ENCODE results near the gene PHF2. TPM values are rescaled to one million over a fixed set of nuclear protein-coding genes. Genes with fewer than 3 reads are reported as not detected.

The PHF2 gene
- total and polyA plus RNA-seq, 2 experiments from 2014 or later: 4.3 to 11.8 TPM

GRCh38 chr9:93624977-93625376 lies 48.6 kb downstream of the PHF2 start:
- ATAC-seq: no peak
- TF ChIP-seq EZH2phosphoT487 (IDR thresholded peaks at IDR 0.05; ENCODE audit: unreplicated experiment): no peak
- no peak for TF ChIP-seq ETS1 (IDR thresholded peaks at IDR 0.05)
- TF ChIP-seq POLR2AphosphoS5 (IDR thresholded peaks at IDR 0.05; ENCODE audit: low read depth): no peak
- TF ChIP-seq EZH2 (IDR thresholded peaks at IDR 0.05; ENCODE audit: low read depth, unreplicated experiment): no peak
- TF ChIP-seq ZNF114 (CRISPR knock-in tag; IDR thresholded peaks at IDR 0.05): no peak
- TF ChIP-seq, protein P1, sequence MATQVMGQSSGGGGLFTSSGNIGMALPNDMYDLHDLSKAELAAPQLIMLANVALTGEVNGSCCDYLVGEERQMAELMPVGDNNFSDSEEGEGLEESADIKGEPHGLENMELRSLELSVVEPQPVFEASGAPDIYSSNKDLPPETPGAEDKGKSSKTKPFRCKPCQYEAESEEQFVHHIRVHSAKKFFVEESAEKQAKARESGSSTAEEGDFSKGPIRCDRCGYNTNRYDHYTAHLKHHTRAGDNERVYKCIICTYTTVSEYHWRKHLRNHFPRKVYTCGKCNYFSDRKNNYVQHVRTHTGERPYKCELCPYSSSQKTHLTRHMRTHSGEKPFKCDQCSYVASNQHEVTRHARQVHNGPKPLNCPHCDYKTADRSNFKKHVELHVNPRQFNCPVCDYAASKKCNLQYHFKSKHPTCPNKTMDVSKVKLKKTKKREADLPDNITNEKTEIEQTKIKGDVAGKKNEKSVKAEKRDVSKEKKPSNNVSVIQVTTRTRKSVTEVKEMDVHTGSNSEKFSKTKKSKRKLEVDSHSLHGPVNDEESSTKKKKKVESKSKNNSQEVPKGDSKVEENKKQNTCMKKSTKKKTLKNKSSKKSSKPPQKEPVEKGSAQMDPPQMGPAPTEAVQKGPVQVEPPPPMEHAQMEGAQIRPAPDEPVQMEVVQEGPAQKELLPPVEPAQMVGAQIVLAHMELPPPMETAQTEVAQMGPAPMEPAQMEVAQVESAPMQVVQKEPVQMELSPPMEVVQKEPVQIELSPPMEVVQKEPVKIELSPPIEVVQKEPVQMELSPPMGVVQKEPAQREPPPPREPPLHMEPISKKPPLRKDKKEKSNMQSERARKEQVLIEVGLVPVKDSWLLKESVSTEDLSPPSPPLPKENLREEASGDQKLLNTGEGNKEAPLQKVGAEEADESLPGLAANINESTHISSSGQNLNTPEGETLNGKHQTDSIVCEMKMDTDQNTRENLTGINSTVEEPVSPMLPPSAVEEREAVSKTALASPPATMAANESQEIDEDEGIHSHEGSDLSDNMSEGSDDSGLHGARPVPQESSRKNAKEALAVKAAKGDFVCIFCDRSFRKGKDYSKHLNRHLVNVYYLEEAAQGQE (IDR thresholded peaks at IDR 0.05; ENCODE audit: unreplicated experiment): no peak
- TF ChIP-seq CTCF (conservative IDR thresholded peaks at IDR 0.05; ENCODE audit: low read depth in 2 of 2): no peak
- TF ChIP-seq ZNF331 (CRISPR knock-in tag; IDR thresholded peaks at IDR 0.05; ENCODE audit: low read depth): no peak
- no peak overlapping the region for H2AFZ ChIP-seq
- no peak overlapping the region for H3K27ac ChIP-seq (ENCODE audit: low read depth)
- Mint-ChIP-seq H3K4me1 (peaks cover 3% of the 10 kb centered on the region; the same call in 2 of the 3 replicates), H3K27ac (no peak overlapping the region), H3K4me3 (no peak overlapping the region), H3K36me3 (ENCODE audit: low read depth) (peaks cover 7% of the 10 kb centered on the region; the same call in 2 of the 3 replicates), H3K9me3 (peaks cover 14% of the 10 kb centered on the region), H3K27me3 (ENCODE audit: insufficient read depth, low read depth, poor library complexity) (no peaks in the 10 kb centered on the region)
- H3K4me1 ChIP-seq (ENCODE audit: insufficient read depth): 0 out of 2 replicates have a peak, but pooled peaks cover 5% of the 10 kb centered on the region
- DNase-seq (ENCODE audit: low spot score): no peak
- no peak overlapping the region for H3K4me3 ChIP-seq
- H3K27me3 ChIP-seq (ENCODE audit: insufficient read depth): no peaks in the 10 kb centered on the region
- H3K36me3 ChIP-seq (ENCODE audit: insufficient read depth): no peaks in the 10 kb centered on the region
- no peak overlapping the region for H3K4me2 ChIP-seq
- peaks cover 15% of the 10 kb centered on the region; the same call in 1 of the 2 replicates for H3K9me2 ChIP-seq (ENCODE audit: insufficient read depth)
- no peaks in the 10 kb centered on the region for H3F3A ChIP-seq (replicated peaks; ENCODE audit: low read depth)
- peaks cover 39% of the 10 kb centered on the region for H3K79me2 ChIP-seq (replicated peaks; ENCODE audit: insufficient read depth)
- no peaks in the 10 kb centered on the region; the same call in 1 of the 2 replicates for H4K20me1 ChIP-seq (replicated peaks; ENCODE audit: insufficient read depth)

DNA sequence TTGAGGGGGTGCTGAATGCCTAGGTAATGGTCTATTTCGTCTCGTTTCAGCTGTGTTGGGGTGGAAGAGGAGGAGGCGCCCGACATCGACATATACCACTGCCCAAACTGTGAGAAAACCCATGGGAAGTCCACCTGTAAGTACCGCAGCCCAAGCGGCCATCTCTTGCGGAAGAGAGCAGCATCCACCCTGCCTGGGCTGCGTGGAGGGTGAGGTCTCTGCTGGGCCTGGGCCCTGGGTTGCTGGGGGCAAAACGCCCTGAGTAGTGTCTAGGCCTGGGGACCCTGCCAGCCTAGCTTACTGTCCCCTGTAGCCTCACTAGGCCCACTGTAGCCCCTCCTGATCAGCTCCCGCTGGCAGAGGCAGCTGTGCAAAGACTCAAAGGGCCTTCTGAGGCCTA lies 53.5 kb downstream of the PHF2 start:
- Histone ChIP-seq H3K4me2 (no peak overlapping the region), H2AFZ (no peak overlapping the region), H3K9me2 (ENCODE audit: insufficient read depth) (peaks cover 2% of the 10 kb centered on the region; the same call in 1 of the 2 replicates), H3K27ac (ENCODE audit: low read depth) (no peak overlapping the region), H3K79me2 (replicated peaks; ENCODE audit: insufficient read depth) (peaks cover 23% of the 10 kb centered on the region), H3K36me3 (ENCODE audit: insufficient read depth) (no peaks in the 10 kb centered on the region), H3K27me3 (ENCODE audit: insufficient read depth) (no peaks in the 10 kb centered on the region), H3F3A (replicated peaks; ENCODE audit: low read depth) (no peaks in the 10 kb centered on the region), H3K4me3 (no peak overlapping the region), H4K20me1 (replicated peaks; ENCODE audit: insufficient read depth) (no peaks in the 10 kb centered on the region; the same call in 1 of the 2 replicates), H3K4me1 (ENCODE audit: insufficient read depth) (0 out of 2 replicates have a peak, but pooled peaks cover 5% of the 10 kb centered on the region)
- Mint-ChIP-seq H3K4me3 (no peak overlapping the region), H3K4me1 (peaks cover 3% of the 10 kb centered on the region; the same call in 1 of the 3 replicates), H3K27me3 (ENCODE audit: insufficient read depth, low read depth, poor library complexity) (peaks cover 3% of the 10 kb centered on the region), H3K27ac (peak overlapping the region; percentile 35; the same call in 1 of the 2 replicates), H3K9me3 (peaks cover 14% of the 10 kb centered on the region), H3K36me3 (ENCODE audit: low read depth) (peaks cover 7% of the 10 kb centered on the region; the same call in 2 of the 3 replicates)
- DNase-seq (ENCODE audit: low spot score) (no peak), ATAC-seq (no peak)
- TF ChIP-seq EZH2 (IDR thresholded peaks at IDR 0.05; ENCODE audit: low read depth, unreplicated experiment): no peak
- TF ChIP-seq, protein P1 (IDR thresholded peaks at IDR 0.05; ENCODE audit: unreplicated experiment): no peak
